ENCODE data around the gene STC2. TPM values are rescaled to one million over a fixed set of nuclear protein-coding genes. Genes with fewer than 3 reads are reported as not detected.
A peak's percentile ranks its signal among the peaks of the same experiment; 100 is the strongest.

Gene STC2
- total RNA-seq, 2 donors from 2014 or later = 9.9 to 35.0 TPM

GRCh38 chr5:173329491-173330337, 1.5 kb upstream of the STC2 start:
- Histone ChIP-seq H3K9me3 (no peaks in the 10 kb centered on the region), H3K27me3 (no peaks in the 10 kb centered on the region), H3K4me3 (peak overlapping the region in 1 of 2 donors; percentile 2), H3K4me1 (peaks cover 52% of the 10 kb centered on the region), H3K36me3 (replicated peaks in 1 of 2; ENCODE audit: insufficient read depth in 1 of 2, low read depth in 2 of 2) (no peaks in the 10 kb centered on the region), H3K27ac (peak overlapping the region; percentile 71 to 82 (median 80))
- 7 to 16% methylated on average over 19 to 60 of the region's 77 CpGs for WGBS, 2 donors
- ATAC-seq = peak; percentile 15
- DNase-seq = peak; percentile 43 to 73 (median 51)
- TF ChIP-seq CTCF (IDR thresholded peaks at IDR 0.05) (peak in 1 of 7 experiments; percentile 13), POLR2A (IDR thresholded peaks at IDR 0.05) (no peak)
- intact Hi-C loops (cut with DNase I) = loop anchor here (5.0 kb wide), 1 partner anchor 42 kb away; no protein-coding TSS in a partner anchor

- TF ChIP-seq CTCF (IDR thresholded peaks at IDR 0.05) = no peak
- no peak for TF ChIP-seq POLR2A (IDR thresholded peaks at IDR 0.05)
- Histone ChIP-seq H3K27ac (peak overlapping the region; percentile 71 to 82 (median 80)), H3K4me3 (peak overlapping the region in 1 of 2 donors; percentile 2), H3K4me1 (peaks cover 60% of the 10 kb centered on the region), H3K36me3 (replicated peaks in 1 of 2; ENCODE audit: insufficient read depth in 1 of 2, low read depth in 2 of 2) (no peaks in the 10 kb centered on the region), H3K9me3 (no peaks in the 10 kb centered on the region), H3K27me3 (no peaks in the 10 kb centered on the region)
- ATAC-seq (no peak), DNase-seq (peak; percentile 52 to 71 (median 58))
- WGBS, 2 donors = 0 to 1% methylated on average over 24 to 29 of the region's 29 CpGs
- intact Hi-C loops (cut with DNase I) = no loop called here
Measured at GRCh38 chr5:173328844-173329490, 753 bp upstream of the STC2 start.

GRCh38 chr5:173327084-173327947, 898 bp downstream of the STC2 start:
- no peaks in the 10 kb centered on the region for H3K27me3 ChIP-seq
- TF ChIP-seq CTCF (IDR thresholded peaks at IDR 0.05) (no peak), POLR2A (IDR thresholded peaks at IDR 0.05) (peak in 1 of 3 donors; percentile 9)
- no peaks in the 10 kb centered on the region for H3K9me3 ChIP-seq
- H3K36me3 ChIP-seq (replicated peaks in 1 of 2; ENCODE audit: insufficient read depth in 1 of 2, low read depth in 2 of 2) = peaks cover 0 to under 1% of the 10 kb centered on the region in 2 donors
- WGBS, 2 donors = 0 to 1% methylated on average over 23 to 72 of the region's 76 CpGs
- H3K4me1 ChIP-seq = peaks cover 74% of the 10 kb centered on the region
- intact Hi-C loops (cut with DNase I) = no loop called here
- peak overlapping the region; percentile 71 to 82 (median 80) for H3K27ac ChIP-seq
- peak overlapping the region; percentile 47 to 59 for H3K4me3 ChIP-seq
- ATAC-seq (no peak), DNase-seq (peak; percentile 27 to 48 (median 44))

- H3K4me1 ChIP-seq = peaks cover 74% of the 10 kb centered on the region
- WGBS, 2 donors = 7 to 15% methylated on average over 15 of the region's 15 CpGs
- no peaks in the 10 kb centered on the region for H3K9me3 ChIP-seq
- intact Hi-C loops (cut with DNase I) = no loop called here
- H3K27me3 ChIP-seq = no peaks in the 10 kb centered on the region
- TF ChIP-seq POLR2A (IDR thresholded peaks at IDR 0.05) (no peak), CTCF (IDR thresholded peaks at IDR 0.05) (no peak)
- peak overlapping the region; percentile 71 to 82 (median 80) for H3K27ac ChIP-seq
- DNase-seq = peak in 1 of 4 donors; percentile 21
- H3K4me3 ChIP-seq = peak overlapping the region; percentile 47 to 59
- H3K36me3 ChIP-seq (replicated peaks in 1 of 2; ENCODE audit: insufficient read depth in 1 of 2, low read depth in 2 of 2) = peaks cover 0 to 2% of the 10 kb centered on the region in 2 donors
- no peak for ATAC-seq
Measured at GRCh38 chr5:173326501-173326960, 1.7 kb downstream of the STC2 start.
